NCI-H2171 treated with DMSO at 0.1 percent for 48 hours (cell line): ENCODE results near the gene MGAT5.

ENCODE experiments used
- DNase-seq: peaks from one replicate; lab custom pipeline; 2025; lab: John Stamatoyannopoulos, UW

MGAT5 gene

GRCh38 chr2:134425724-134426496, 172.0 kb downstream of the MGAT5 start:
- no peak for DNase-seq

- no peak for DNase-seq
These were observed 172.8 kb downstream of the MGAT5 start for GRCh38 chr2:134426721-134427120.

DNA sequence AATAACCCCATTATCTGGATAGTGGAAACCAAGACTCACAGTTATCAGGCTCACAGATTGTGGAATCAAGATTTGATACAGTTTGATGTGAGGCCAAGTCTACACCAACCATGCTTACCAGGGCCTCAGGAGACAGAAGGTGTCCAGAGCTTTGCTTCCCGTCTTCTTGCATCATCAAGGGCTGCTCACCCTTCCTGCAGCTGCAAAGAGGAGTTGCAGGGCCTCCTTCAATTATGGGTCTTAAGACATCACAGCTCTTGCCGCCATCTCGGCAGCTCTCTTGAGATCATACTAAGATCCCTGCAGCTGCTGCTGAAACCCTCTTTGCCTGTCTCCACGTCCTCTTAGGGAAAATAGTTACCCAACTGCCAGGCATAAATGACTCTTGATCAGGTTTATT, 176.0 kb downstream of the MGAT5 start:
- DNase-seq = peak; percentile 60

GRCh38 chr2:134431838-134432434, 178.1 kb downstream of the MGAT5 start:
- no peak for DNase-seq

DNA sequence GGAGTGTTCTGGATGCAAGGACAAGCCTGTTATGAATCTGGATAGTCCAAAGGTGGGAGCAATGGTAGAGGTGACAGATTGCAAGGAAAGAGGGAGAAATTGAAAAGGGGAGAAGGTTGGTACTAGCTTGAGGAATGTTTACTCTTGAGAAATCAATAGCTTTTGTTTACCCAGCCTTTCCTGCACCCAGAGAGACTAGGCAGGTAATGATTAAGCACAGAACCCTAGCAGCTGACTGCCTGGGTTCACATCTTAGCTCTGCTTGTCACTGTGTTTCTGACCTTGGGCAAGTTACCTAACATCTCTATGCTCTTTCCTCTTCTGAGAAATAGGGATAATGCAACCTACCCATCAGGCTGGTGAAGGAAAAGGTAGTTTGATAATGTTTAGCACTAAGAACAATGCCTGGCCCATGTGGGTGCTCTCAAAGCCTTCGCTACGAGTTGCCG, 178.6 kb downstream of the MGAT5 start:
- no peak for DNase-seq

- DNase-seq = no peak
These were observed 179.6 kb downstream of the MGAT5 start for GRCh38 chr2:134433469-134433868.

DNA sequence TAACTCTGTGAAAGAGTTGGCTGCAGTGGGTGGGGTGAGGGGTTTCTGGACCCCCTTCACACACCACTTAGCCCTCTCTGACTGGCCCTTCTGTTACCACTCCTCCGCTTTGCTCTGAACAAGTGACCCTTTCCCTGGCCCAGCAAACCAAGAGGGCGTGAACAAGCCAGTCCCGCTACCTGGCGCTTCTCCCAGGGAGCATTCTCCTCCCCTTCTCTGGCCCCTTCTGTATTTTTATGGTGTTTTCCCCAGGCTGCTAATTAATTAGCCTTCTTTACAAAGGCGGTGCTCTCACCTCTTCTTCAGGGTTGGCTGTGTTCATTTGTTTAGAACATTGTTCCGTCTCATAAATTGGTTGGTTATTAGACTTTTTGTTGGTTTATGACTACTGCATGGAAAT, 180.1 kb downstream of the MGAT5 start:
- DNase-seq = no peak

DNA sequence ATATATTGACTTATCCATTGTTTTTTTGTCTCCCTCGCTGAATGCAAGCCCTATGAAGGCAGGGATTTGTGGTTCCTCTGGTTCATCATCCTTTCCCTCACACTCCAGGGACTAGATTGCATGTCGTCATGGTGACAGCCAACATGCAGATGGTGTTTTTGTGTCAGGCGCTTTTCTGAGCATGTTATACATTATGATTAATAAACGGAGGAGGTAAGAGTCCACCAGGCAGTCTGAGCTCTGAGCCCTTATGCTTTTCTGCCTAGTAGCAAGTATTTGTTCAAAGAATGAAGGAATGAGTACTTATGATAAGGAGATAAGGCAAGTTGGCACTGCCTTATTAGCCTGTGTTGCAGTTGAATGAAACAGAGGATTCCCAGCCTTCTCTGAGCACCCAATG, 181.6 kb downstream of the MGAT5 start:
- peak; percentile 22 for DNase-seq

DNA sequence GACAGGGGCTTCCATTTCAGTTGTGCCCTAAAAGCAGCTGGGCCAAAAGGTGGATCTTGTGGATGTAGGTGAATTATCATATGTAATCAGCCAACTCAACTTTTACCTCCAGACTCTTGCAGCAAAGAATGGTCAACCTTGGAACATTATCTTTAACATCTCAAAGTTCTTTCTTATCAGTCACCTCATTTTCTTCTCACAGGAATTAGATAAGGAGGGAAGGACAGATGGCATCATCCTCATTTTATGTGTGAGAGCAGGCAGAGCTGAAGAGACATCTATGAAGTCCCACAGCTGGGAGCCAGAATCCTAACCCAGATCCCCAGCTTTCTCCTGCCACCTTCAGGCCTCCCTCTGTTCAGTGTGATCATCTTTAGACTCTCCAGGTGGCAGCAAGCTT, 182.1 kb downstream of the MGAT5 start:
- DNase-seq = no peak

GRCh38 chr2:134436706-134437105, 182.8 kb downstream of the MGAT5 start:
- no peak for DNase-seq

DNA sequence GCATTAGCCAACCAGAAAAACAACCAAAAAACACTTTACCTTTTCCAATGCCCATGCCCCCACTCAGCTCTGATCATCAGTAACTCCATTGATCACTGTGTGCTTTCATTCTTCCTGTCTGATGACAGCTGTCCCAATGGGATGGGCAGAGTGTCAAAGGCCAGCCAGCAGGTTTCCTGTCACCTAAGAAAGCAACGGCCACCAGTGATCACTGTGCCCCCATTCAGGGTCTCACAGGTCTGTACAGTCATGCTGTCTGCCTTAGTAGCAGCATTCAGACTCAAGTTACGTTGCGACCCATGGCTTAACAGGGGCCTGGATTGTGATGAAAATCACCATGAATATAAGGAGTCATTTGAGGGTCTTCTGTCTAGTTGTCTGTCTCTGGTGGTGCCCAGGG, 184.5 kb downstream of the MGAT5 start:
- no peak for DNase-seq

GRCh38 chr2:134440336-134440909, 186.6 kb downstream of the MGAT5 start:
- DNase-seq = no peak

DNA sequence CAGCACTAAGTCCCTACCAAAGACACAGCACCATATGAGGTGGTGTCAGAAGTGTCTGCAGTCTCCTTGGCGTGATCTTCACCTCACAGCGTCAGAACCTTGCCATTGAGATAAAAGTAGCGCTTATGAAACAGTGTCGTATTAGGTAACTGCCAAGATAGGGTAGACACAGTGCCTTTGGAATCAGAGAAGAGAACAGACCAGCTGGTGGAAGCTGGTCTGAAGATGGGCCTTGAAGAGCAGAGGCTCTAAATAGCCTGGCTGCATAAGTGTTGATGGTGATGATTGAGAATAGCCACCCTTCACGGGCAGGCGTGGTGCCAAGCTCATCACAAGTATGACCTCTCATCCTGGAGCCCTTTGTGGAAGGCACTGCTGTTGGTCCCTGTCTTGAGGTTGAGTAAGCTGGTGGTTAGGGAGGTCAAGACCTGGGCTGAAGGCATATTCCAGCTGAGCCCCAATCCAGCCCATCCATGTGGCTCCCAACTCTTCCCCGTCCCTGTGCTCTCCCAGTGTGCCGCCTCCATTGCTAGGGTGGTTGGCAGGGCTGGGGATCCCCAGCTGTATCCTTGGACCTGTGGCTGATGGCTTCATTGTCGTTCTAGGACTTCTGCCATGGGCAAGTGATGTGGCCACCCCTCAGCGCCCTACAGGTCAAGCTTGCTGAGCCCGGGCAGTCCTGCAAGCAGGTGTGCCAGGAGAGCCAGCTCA, 187.4 kb downstream of the MGAT5 start:
- no peak for DNase-seq

GRCh38 chr2:134443814-134444480, 190.1 kb downstream of the MGAT5 start:
- DNase-seq = no peak

DNA sequence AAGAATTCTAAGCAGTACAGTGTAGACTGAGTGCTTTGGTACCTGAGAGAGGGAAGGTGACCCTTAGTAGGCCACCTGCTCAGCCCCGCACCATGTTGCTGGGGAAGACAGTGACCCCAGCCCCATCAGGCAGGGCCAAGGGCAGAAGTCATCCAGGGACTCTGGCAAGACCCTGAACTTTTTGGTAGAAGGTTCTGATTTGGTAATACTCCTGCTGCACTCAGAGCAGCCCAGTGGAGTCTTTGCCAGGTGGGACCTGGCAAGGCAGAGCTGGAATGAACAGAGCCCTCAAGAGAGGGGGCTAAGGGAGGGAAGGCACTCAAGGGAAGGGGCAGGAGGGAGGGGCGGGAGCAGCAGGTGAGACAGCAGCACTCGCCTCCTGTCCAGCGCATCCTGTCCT, 191.2 kb downstream of the MGAT5 start:
- no peak for DNase-seq

GRCh38 chr2:134445985-134446382, 192.1 kb downstream of the MGAT5 start:
- DNase-seq = peak; percentile 73

DNA sequence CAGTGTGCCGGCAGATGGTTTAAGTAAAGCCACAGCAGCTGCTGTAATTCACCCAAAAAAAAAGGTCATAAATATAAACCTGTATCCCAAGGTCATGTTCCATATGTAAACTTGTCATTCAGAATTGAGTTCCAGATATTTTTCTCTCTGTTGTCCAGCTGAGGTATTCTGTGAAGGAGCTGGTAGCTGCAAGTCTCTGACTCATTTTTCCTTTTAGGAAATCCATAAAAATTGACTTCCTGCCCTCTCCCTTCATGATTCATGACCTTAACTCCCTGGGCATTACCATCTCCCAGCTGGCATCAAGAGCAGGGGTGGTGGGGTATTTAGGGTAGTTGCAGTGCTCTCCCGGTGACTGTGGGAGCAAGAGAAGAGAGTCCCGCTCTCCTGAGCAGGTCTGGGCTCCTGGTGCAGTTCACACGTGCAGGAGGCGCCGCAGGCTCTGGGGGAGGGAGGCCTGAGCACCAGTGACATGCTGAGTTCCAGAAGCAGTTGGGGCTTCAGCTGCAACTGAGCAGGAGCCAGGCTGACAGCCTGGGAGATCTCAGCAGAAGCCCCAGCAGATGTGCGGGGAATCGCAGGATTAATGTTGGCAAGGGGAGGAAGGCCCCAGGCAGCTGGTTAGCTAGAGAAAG, 192.6 kb downstream of the MGAT5 start:
- DNase-seq = peak; percentile 89

DNA sequence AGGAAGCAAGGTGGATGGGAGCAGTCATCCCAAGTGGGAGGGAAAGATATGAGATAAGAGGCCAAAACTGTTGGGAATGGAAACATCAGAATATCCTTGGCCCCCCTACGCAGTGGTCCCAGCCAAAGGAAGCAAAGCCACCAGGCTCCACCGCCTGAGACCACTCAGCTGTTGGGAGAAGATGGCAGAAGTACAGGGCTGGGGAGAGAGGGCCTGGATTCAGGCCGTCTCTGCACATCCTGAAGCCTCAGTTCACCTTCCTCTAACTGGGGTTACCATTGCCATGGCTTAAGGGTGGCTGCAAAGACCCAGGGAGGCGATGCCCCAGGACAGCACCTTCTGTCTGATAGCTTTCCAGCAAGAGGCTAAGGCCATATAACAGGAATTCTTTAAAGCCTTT, 193.8 kb downstream of the MGAT5 start:
- no peak for DNase-seq

- no peak for DNase-seq
These were observed 194.8 kb downstream of the MGAT5 start for GRCh38 chr2:134448650-134449049.

- DNase-seq = no peak
These were observed 195.3 kb downstream of the MGAT5 start for GRCh38 chr2:134449157-134449556.

- DNase-seq = no peak
These were observed 196.1 kb downstream of the MGAT5 start for GRCh38 chr2:134449751-134450513.
